Heart right ventricle (tissue), 16 donors: ENCODE results near the gene PLP1. TPM values are rescaled to one million over a fixed set of nuclear protein-coding genes. Genes with fewer than 3 reads are reported as not detected.
"Not testable (repeated sequence)": the region's sequence is repeated elsewhere in the genome, so short reads cannot be mapped to it uniquely, and the experiment has no call there.

Experiments
- ATAC-seq, 8 donors: fragments of 200-7000 bp; cut with Tn5 transposase; one replicate each; pipeline ENCODE4 v1.9.1; 2020; ENCODE audit warnings: mild to moderate bottlenecking in 8 of 8, moderate library complexity in 8 of 8, moderate number of reproducible peaks in 1 of 8
- DNase-seq, 2 donors: peaks; one replicate each; pipeline ENCODE4 v3.0.0-alpha.2; 2020
- H3K27ac ChIP-seq, 10 donors: fragments of 200-600 bp; sonication (generic) in 2 of 10; one replicate each; pipeline versions ENCODE4 v1.5.0 to v1.8.0; 2020 to 2022; ENCODE audit warnings: mild to moderate bottlenecking in 3 of 10
- H3K27me3 ChIP-seq, 7 donors: fragments of 200-600 bp; one replicate each; pipeline ENCODE4 v1.8.0; 2021 to 2022; ENCODE audit warnings: mild to moderate bottlenecking in 2 of 7
- H3K36me3 ChIP-seq, 9 donors: fragments of 200-600 bp; sonication (generic) in 1 of 9; one replicate each; pipeline versions ENCODE4 v1.5.0 to v1.8.0; 2020 to 2022; ENCODE audit warnings: mild to moderate bottlenecking in 2 of 9
- H3K4me1 ChIP-seq, 9 donors: fragments of 200-600 bp; sonication (generic) in 1 of 9; one replicate each; pipeline versions ENCODE4 v1.5.0 to v1.8.0; 2020 to 2022; ENCODE audit warnings: mild to moderate bottlenecking in 4 of 9
- H3K4me3 ChIP-seq, 10 donors: fragments of 200-600 bp; sonication (generic) in 2 of 10; one replicate each; pipeline versions ENCODE4 v1.5.0 to v1.8.0; 2020 to 2022; ENCODE audit warnings: mild to moderate bottlenecking in 7 of 10, moderate library complexity in 2 of 10
- H3K9me3 ChIP-seq, 11 donors: fragments of 200-600 bp in 10 of 11; sonication (generic) in 2 of 11; one replicate each; pipeline versions ENCODE4 v1.5.0 to v1.8.0; 2013 to 2022; ENCODE audit warnings: mild to moderate bottlenecking in 2 of 11, control low read depth in 1 of 11, moderate library complexity in 1 of 11
- CTCF ChIP-seq, 9 donors: fragments of 200-600 bp; sonication (generic) in 2 of 9; IDR thresholded peaks; one replicate each; pipeline versions ENCODE4 v1.5.0 to v1.8.0; 2021 to 2022; ENCODE audit warnings: antibody characterized with exemption in 9 of 9, mild to moderate bottlenecking in 5 of 9, moderate library complexity in 1 of 9
- WGBS, 2 donors: extraction: QIAGEN DNeasy Blood & Tissue Kit; methylation state at CpG; one replicate each; pipeline ENCODE4 v1.1.7; 2013; ENCODE audit warnings: inconsistent platforms in 1 of 2; 5-methylcytosine and 5-hydroxymethylcytosine counted together
- intact Hi-C, 10 donors: fragments of 100-400 bp; cut with DNase I; formaldehyde crosslinking; loops; one replicate each; pipeline versions ENCODE4 v1.11.1 to v1.14.2; 2022
- polyA plus RNA-seq, 2 donors: library from polyadenylated mRNA; stranded (reverse); fragments of 200-250 nt; gene quantifications; one replicate each; pipeline ENCODE4 v1.2.3, GENCODE V29; 2013
- total RNA-seq, 10 donors: library from RNA; stranded (reverse); fragmentation: NEBNext Ultra II Directional in 3 of 10; extraction: Animal tissue kit (Norgen Biotek cat#: 25700) in 3 of 10; gene quantifications; one replicate each; pipeline versions ENCODE4 v1.2.1 to v1.2.4, GENCODE V29; 2021 to 2023
- donor health status: Arrhythmogenic right ventricular cardiomyopathy.
- donor health status: ischemic (EF 13 %, LVEDD 7.1; RV severe dilation, severe dysfunction).
- donor health status: healthy with polysubstance abuse.
- donor health status: DM: no; HTN: yes; CAD: no.
- donor health status: DM: no; HTN: no; CAD: no.
- donor health status: ischemic (EF 25% LVEDD 6.9; RV normal size, moderate dysfunction).
- donor health status: ischemic (EF 25% LVEDD 5.7; RV mildly dilated, moderate dysfunction).
- donor health status: healthy.
- donor health status: DM: yes; HTN: yes; CAD: no.
- donor health status: Ischemic cardiomyopathy.
- donor health status: ischemic (EF 35%, LVEDD 5.7; RV mildly dilated, moderate dysfunction).
- donor health status: nonischemic (EF 11% LVEDD 7.7; RV severe dilation, severe dysfunction).
- donor health status: DM: yes; HTN: yes; CAD: no.
- donor health status: PGD.
- donor health status: ischemic (EF 29% LVEDD 5.4; RV normal size, mild dysfunction).
- donor health status: nonischemic (EF 23%, LVEDD 6.1; RV moderate dilation, normal function).

Gene PLP1
- total and polyA plus RNA-seq, 12 donors: 0.94 to 10.4 (median 2.6) TPM

- Histone ChIP-seq H3K4me3 (no peak overlapping the region), H3K27me3 (no peaks in the 10 kb centered on the region), H3K36me3 (no peaks in the 10 kb centered on the region), H3K9me3 (peaks cover 0 to 19% (median 0%) of the 10 kb centered on the region in 11 donors), H3K4me1 (no peaks in the 10 kb centered on the region), H3K27ac (no peak overlapping the region)
- intact Hi-C loops: no loop called here
- no peak for TF ChIP-seq CTCF (IDR thresholded peaks at IDR 0.05)
- ATAC-seq (no peak), DNase-seq (no peak)
- WGBS, 2 donors: 94 to 100% methylated on average over 1 of the region's 1 CpG
Observed at GRCh38 chrX:103758555-103758954, 18.1 kb upstream of the PLP1 start.

GRCh38 chrX:103763541-103763940 is 13.1 kb upstream of the PLP1 start:
- H3K27me3 ChIP-seq, H3K27ac ChIP-seq, H3K4me3 ChIP-seq, H3K4me1 ChIP-seq, DNase-seq, ATAC-seq, H3K36me3 ChIP-seq, intact Hi-C loops: not testable (repeated sequence)
- WGBS, 2 donors: 83 to 91% methylated on average over 5 of the region's 5 CpGs
- H3K9me3 ChIP-seq: peaks cover 0 to 10% (median 0%) of the 10 kb centered on the region in 11 donors

- ATAC-seq, H3K36me3 ChIP-seq, H3K9me3 ChIP-seq, H3K4me1 ChIP-seq, intact Hi-C loops, H3K4me3 ChIP-seq, H3K27ac ChIP-seq, H3K27me3 ChIP-seq, DNase-seq: not testable (repeated sequence)
- 81 to 85% methylated on average over 8 to 9 of the region's 9 CpGs for WGBS, 2 donors
Observed at GRCh38 chrX:103766813-103767555, 9.7 kb upstream of the PLP1 start.

GRCh38 chrX:103773445-103773844 is 3.2 kb upstream of the PLP1 start:
- no peak overlapping the region for H3K27ac ChIP-seq
- intact Hi-C loops: loop anchor here in 5 of 10 donors (5.0 to 10.0 kb wide), 4 partner anchors 59 to 239 kb away; partner anchors contain the start of gene TMEM31 (in 3 of the 5)
- no peaks in the 10 kb centered on the region for H3K36me3 ChIP-seq
- ATAC-seq (no peak), DNase-seq (no peak)
- 62 to 73% methylated on average over 3 of the region's 3 CpGs for WGBS, 2 donors
- H3K4me3 ChIP-seq: no peak overlapping the region
- no peak for TF ChIP-seq CTCF (IDR thresholded peaks at IDR 0.05)
- no peaks in the 10 kb centered on the region for H3K9me3 ChIP-seq
- peaks cover 0 to 11% (median 0%) of the 10 kb centered on the region in 7 donors for H3K27me3 ChIP-seq
- no peaks in the 10 kb centered on the region for H3K4me1 ChIP-seq

GRCh38 chrX:103774070-103774642 is 2.5 kb upstream of the PLP1 start:
- intact Hi-C loops: loop anchor here in 5 of 10 donors (5.0 to 10.0 kb wide), 4 partner anchors 59 to 239 kb away; partner anchors contain the start of gene TMEM31 (in 3 of the 5)

More at GRCh38 chrX:103774070-103774642, 2.5 kb upstream of the PLP1 start:
- Histone ChIP-seq H3K27ac (no peak overlapping the region), H3K4me1 (no peaks in the 10 kb centered on the region), H3K4me3 (no peak overlapping the region), H3K9me3 (no peaks in the 10 kb centered on the region), H3K27me3 (peaks cover 0 to 11% (median 0%) of the 10 kb centered on the region in 7 donors), H3K36me3 (no peaks in the 10 kb centered on the region)
- 77 to 80% methylated on average over 6 of the region's 6 CpGs for WGBS, 2 donors
- ATAC-seq (peak in 3 of 8 donors; percentile 56 to 61 (median 59)), DNase-seq (no peak)
- TF ChIP-seq CTCF (IDR thresholded peaks at IDR 0.05): peak in 7 of 9 donors; percentile 29 to 49 (median 43)
